CD4-positive, alpha-beta T cell (primary cell): ENCODE measurements around the gene DEPDC5. TPM values are rescaled to one million over a fixed set of nuclear protein-coding genes. Genes with fewer than 3 reads are reported as not detected.
"Not testable (repeated sequence)": the region's sequence is repeated elsewhere in the genome, so short reads cannot be mapped to it uniquely, and the experiment has no call there.

Source experiments
- ATAC-seq: fragments of 200-7000 bp; cut with Tn5 transposase; one replicate; pipeline ENCODE4 v1.10.0; 2022; ENCODE audit warnings: mild to moderate bottlenecking; ENCODE audit not compliant: poor library complexity
- CTCF ChIA-PET: fragments of 350-600 bp; sonication (Branson Sonifier 250); formaldehyde crosslinking; loops from one replicate; lab custom pipeline; 2021; ENCODE audit warnings: antibody characterized with exemption, inconsistent platforms; lab: Charles Lee
- POLR2A ChIA-PET: fragments of 350-600 bp; sonication (Branson Sonifier 250); formaldehyde crosslinking; loops from one replicate; lab custom pipeline; 2021; ENCODE audit warnings: antibody characterized with exemption, inconsistent platforms; lab: Charles Lee
- DNase-seq, 14 experiments: peaks; one replicate each; pipeline ENCODE4 v3.0.0-alpha.2; 2013 to 2020; ENCODE audit warnings: mixed read lengths in 2 of 14
- H3K27ac ChIP-seq, 2 donors: one replicate each; pipeline versions ENCODE4 v1.5.1 to v1.7.0; 2013; ENCODE audit warnings: low read length in 2 of 2, low read depth in 1 of 2, mild to moderate bottlenecking in 1 of 2
- H3K27me3 ChIP-seq, 2 experiments: 1 replicate in 1 of 2; 2 replicates in 1 of 2; pipeline versions ENCODE4 v1.6.1 to v1.7.0; 2013; ENCODE audit warnings: low read length in 2 of 2, control low read depth in 1 of 2, mild to moderate bottlenecking in 1 of 2, moderate library complexity in 1 of 2; ENCODE audit not compliant: insufficient read depth in 2 of 2, control insufficient read depth in 1 of 2
- H3K36me3 ChIP-seq: one replicate; pipeline ENCODE4 v1.6.1; 2013; ENCODE audit warnings: low read length, control low read depth; ENCODE audit not compliant: insufficient read depth
- H3K4me1 ChIP-seq: one replicate; pipeline ENCODE4 v1.6.1; 2013; ENCODE audit warnings: low read length, control low read depth; ENCODE audit not compliant: insufficient read depth
- H3K4me3 ChIP-seq: one replicate; pipeline ENCODE4 v1.5.1; 2013; ENCODE audit warnings: mild to moderate bottlenecking, low read length, moderate library complexity
- H3K9me3 ChIP-seq, 2 experiments: 1 replicate in 1 of 2; 2 replicates in 1 of 2; pipeline versions ENCODE4 v1.6.1 to v1.7.0; 2013; ENCODE audit warnings: low read length in 2 of 2, mild to moderate bottlenecking in 2 of 2, control low read depth in 1 of 2, moderate library complexity in 1 of 2; ENCODE audit not compliant: control insufficient read depth in 1 of 2, insufficient read depth in 1 of 2
- H3K27ac Mint-ChIP-seq: one replicate; pipeline ENCODE4 v1.8.0; 2020; ENCODE audit warnings: mixed read lengths
- H3K27me3 Mint-ChIP-seq: one replicate; pipeline ENCODE4 v1.8.0; 2021; ENCODE audit warnings: mixed read lengths
- H3K36me3 Mint-ChIP-seq: one replicate; pipeline ENCODE4 v1.8.0; 2021; ENCODE audit warnings: low read depth, mixed read lengths
- H3K4me1 Mint-ChIP-seq: one replicate; pipeline ENCODE4 v1.8.0; 2021; ENCODE audit warnings: low read depth, mixed read lengths
- H3K4me3 Mint-ChIP-seq: one replicate; pipeline ENCODE4 v1.8.0; 2020; ENCODE audit warnings: mild to moderate bottlenecking, mixed read lengths
- H3K9me3 Mint-ChIP-seq: one replicate; pipeline ENCODE4 v1.8.0; 2020; ENCODE audit warnings: mixed read lengths
- CTCF ChIP-seq: fragments of 200-600 bp; IDR thresholded peaks from one replicate; pipeline ENCODE4 v1.8.0; 2022; ENCODE audit warnings: antibody characterized with exemption, mild to moderate bottlenecking
- intact Hi-C, 2 experiments: fragments of 100-400 bp; cut with DNase I in 1 of 2; cut with micrococcal nuclease in 1 of 2; formaldehyde crosslinking; loops; one replicate each; pipeline versions ENCODE4 v1.15.1 to v1.9.0; 2023 to 2025; cut with DNase I, micrococcal nuclease
- total RNA-seq, 174 experiments: library from RNA in 2 of 174; stranded (reverse) in 2 of 174; gene quantifications; one replicate each; pipeline ENCODE4 v1.2.3 and lab custom pipeline; 2021 to 2026

Gene DEPDC5
- total RNA-seq, 2 experiments from 2014 or later, result 32.9 to 36.6 TPM

GRCh38 chr22:31739795-31740201, 14.0 kb upstream of the DEPDC5 start:
- no peak for ATAC-seq
- Histone ChIP-seq H3K4me3 (no peak overlapping the region), H3K27me3 (no peaks in the 10 kb centered on the region), H3K9me3 (no peaks in the 10 kb centered on the region), H3K4me1 (peaks cover 7% of the 10 kb centered on the region), H3K36me3 (peaks cover 24% of the 10 kb centered on the region), H3K27ac (no peak overlapping the region)
- H3K4me3 Mint-ChIP-seq, result no peak overlapping the region
- TF ChIP-seq CTCF, result no peak
- no peak for DNase-seq
- ChIA-PET POLR2A (no interaction called here), CTCF (no interaction called here)
- intact Hi-C loops, result no loop called here
- peaks cover 42% of the 10 kb centered on the region for H3K4me1 Mint-ChIP-seq
- peaks cover 52% of the 10 kb centered on the region for H3K36me3 Mint-ChIP-seq
- H3K27ac Mint-ChIP-seq, result peak overlapping the region; percentile 80
- no peaks in the 10 kb centered on the region for H3K27me3 Mint-ChIP-seq
- no peaks in the 10 kb centered on the region for H3K9me3 Mint-ChIP-seq

- H3K4me1 ChIP-seq, intact Hi-C loops, H3K4me3 Mint-ChIP-seq, H3K4me3 ChIP-seq, CTCF ChIA-PET, H3K9me3 Mint-ChIP-seq, POLR2A ChIA-PET, H3K27me3 Mint-ChIP-seq, H3K27me3 ChIP-seq, DNase-seq, H3K27ac Mint-ChIP-seq, ATAC-seq, H3K9me3 ChIP-seq, H3K27ac ChIP-seq: not testable (repeated sequence)
- Mint-ChIP-seq H3K36me3 (peaks cover 50% of the 10 kb centered on the region), H3K4me1 (peaks cover 41% of the 10 kb centered on the region)
- peaks cover 24% of the 10 kb centered on the region for H3K36me3 ChIP-seq
Observed at GRCh38 chr22:31740314-31740713, 13.5 kb upstream of the DEPDC5 start.

GRCh38 chr22:31742115-31742514, 11.7 kb upstream of the DEPDC5 start:
- intact Hi-C loops, result no loop called here
- peaks cover 28% of the 10 kb centered on the region for H3K36me3 ChIP-seq
- ATAC-seq (no peak), DNase-seq (no peak)
- Mint-ChIP-seq H3K4me3 (no peak overlapping the region), H3K36me3 (peaks cover 55% of the 10 kb centered on the region), H3K27me3 (no peaks in the 10 kb centered on the region), H3K9me3 (no peaks in the 10 kb centered on the region), H3K4me1 (peaks cover 47% of the 10 kb centered on the region), H3K27ac (no peak overlapping the region)
- no peak overlapping the region for H3K27ac ChIP-seq
- peaks cover 7% of the 10 kb centered on the region for H3K4me1 ChIP-seq
- ChIA-PET POLR2A (no interaction called here), CTCF (interaction anchor here (1.1 kb wide), 1 partner anchor 76 kb away, joined by 3 read pairs; no protein-coding TSS in a partner anchor)
- no peaks in the 10 kb centered on the region for H3K9me3 ChIP-seq
- no peak overlapping the region for H3K4me3 ChIP-seq
- TF ChIP-seq CTCF, result no peak
- H3K27me3 ChIP-seq, result no peaks in the 10 kb centered on the region

- POLR2A ChIA-PET, result no interaction called here
- no peak for ATAC-seq
- CTCF ChIA-PET, result interaction anchor here (1.1 kb wide), 1 partner anchor 77 kb away, joined by 3 read pairs; no protein-coding TSS in a partner anchor
- no peaks in the 10 kb centered on the region for H3K27me3 Mint-ChIP-seq
- Histone ChIP-seq H3K4me1 (peaks cover 7% of the 10 kb centered on the region), H3K27me3 (no peaks in the 10 kb centered on the region), H3K27ac (no peak overlapping the region), H3K36me3 (peaks cover 31% of the 10 kb centered on the region), H3K9me3 (no peaks in the 10 kb centered on the region), H3K4me3 (no peak overlapping the region)
- no peak for TF ChIP-seq CTCF
- H3K27ac Mint-ChIP-seq, result peak overlapping the region; percentile 13
- H3K36me3 Mint-ChIP-seq, result peaks cover 57% of the 10 kb centered on the region
- no peak overlapping the region for H3K4me3 Mint-ChIP-seq
- no peaks in the 10 kb centered on the region for H3K9me3 Mint-ChIP-seq
- peaks cover 51% of the 10 kb centered on the region for H3K4me1 Mint-ChIP-seq
- intact Hi-C loops, result no loop called here
- no peak for DNase-seq
Observed at GRCh38 chr22:31742682-31743081, 11.1 kb upstream of the DEPDC5 start.
